GM19455 (cell line): ENCODE data around the gene STXBP2.

Source experiments
- ATAC-seq: cut with Tn5 transposase; IDR thresholded peaks from one replicate; pipeline ENCODE4 v1.9.1; 2021; ENCODE audit not compliant: unreplicated experiment

Gene STXBP2

DNA sequence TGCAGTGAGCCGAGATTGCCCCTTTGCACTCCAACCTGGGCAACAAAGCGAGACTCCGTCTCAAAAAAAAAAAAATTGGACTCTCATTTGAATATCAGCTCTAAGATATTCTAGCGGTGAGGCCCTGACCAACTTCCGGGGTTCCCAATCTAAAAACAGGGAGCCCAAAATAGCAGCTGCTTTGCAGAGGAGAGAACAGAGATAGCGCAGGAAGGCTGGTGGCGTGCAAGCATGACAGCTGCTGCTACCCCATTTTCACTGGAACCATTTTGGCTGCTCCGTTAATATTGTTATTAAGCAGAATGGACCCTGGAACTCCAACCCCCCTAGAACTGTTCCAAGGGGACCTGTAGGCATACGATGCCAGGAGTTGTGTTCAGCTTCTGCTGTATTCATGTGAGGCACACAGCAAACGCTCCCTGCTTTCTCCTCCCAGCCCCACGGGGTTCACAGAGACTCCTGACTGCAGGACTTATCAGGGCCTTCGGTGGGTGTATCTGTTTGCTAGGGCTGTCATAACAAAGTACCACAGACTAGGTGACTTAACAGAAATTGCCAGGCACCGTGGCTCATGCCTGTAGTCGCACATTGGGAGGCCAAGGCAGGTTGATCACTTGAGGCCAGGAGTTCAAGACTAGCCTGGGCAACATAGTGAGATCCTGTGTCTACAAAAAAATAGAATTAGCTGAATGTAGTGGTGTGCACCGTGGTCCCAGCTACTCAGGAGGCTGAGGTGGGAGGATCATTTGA is 11.5 kb downstream of the STXBP2 start:
- no peak for ATAC-seq

DNA sequence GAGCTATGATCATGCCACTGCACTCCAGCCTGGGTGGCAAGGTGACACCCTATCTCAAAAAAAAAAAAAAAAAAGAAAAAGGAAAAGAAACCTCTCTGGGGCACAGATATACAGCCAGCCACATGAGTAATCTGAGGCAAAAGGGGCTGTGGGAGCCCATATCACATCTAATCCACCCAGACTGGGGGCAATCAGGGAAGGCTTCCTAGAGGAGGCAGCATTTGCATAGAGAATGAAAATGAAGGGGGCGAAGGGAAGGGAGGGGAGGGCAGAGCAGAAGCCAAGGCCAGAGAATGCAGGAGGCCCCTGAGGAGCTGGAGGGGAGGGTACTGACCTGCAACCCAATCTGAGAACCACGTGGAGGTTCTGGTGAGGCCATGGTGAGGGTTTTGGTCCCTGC is 13.2 kb downstream of the STXBP2 start:
- no peak for ATAC-seq

DNA sequence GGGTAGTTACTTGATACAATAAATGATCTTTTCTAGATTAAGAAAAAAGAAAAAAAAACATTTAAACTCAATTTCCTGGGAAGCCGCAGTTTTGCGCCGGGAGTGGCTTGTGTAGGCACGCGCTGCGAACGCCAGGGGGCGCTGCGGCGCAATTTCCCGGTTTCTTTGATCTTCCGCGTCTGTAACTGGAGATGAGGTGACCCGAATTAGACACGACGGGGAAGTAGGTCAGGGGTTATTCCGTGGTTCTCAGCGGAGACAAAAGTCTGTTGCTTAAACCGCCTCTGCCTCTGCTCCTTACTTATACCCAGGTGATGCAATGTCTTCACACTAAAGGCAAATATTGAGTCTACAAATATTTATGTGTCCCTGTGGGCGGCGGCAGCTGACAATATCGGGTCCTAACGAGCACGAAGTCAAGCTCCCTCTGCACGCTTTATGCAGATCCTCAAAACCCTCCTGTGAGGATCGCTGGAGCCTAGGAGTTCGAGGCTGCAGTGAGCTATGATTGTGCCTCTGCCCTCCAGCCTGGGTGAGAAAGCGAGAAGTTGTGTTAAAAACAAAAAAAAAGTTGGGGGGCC is 15.2 kb downstream of the STXBP2 start:
- no peak for ATAC-seq

DNA sequence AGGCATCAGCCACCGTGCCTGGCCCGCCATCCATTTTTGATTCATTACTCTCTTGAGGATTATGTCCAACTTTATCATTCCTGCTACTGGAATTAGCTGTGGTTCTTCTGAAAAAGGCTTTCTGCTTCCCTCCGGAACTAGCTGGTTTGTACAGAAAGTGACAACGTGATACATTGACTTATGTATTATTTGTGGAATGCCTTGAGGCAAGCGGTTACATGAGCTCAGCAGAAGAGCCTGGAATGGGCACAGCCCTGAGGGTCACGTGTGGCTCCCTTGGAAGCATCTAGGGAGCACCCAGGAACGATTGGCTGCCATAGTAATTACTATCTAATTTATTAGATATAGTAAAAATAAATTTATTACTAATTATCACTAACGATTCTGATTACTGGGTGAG is 17.5 kb downstream of the STXBP2 start:
- no peak for ATAC-seq

DNA sequence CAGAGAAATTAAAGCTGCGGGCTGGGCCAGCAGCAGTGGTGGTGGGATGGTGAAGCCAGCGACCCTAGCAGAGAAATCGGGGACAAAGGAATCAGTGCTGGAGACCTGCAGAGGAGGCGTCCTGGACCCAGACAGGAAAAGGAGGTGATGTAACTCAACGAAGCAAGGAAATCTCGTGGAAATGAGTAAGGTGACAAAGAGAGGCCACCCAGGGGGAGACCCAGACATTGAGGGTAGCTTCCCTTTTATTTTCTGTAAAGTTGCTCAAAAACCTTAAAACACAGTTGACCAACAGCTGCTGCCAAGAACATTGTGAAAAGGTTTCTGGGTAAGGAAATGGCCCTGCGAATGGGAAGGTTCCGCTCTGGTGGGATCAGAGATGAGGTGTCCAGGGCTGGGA is 18.7 kb downstream of the STXBP2 start:
- no peak for ATAC-seq

DNA sequence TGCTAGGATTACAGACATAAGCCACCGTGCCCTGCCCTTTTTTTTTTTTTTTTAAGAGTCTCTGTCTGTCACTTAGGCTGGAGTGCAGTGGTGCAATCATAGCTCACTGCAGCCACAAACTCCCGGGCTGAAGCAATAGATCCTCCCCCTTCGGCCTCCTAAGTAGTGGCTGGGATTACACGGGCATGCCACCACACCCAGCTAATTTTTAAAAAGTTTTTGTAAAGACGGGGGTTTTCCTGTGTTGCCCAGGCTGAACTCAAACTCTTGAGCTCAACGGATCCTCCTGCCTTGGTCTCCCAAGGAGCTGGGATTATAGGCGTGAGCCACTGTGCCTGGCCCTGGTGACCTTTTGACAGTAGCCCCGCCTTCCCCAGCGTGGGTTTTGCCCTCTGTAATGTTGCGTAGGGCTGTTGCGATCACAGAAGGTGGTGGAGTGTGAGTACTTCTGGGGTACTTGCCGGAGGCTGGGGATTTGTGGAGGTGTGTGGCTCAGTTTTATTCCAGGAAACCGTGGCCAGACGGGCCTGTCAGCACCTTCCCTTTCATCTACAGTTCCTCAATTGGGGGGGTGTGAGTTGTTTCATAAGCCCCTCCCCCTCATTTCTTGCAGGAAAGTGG is 20.3 kb downstream of the STXBP2 start:
- no peak for ATAC-seq

DNA sequence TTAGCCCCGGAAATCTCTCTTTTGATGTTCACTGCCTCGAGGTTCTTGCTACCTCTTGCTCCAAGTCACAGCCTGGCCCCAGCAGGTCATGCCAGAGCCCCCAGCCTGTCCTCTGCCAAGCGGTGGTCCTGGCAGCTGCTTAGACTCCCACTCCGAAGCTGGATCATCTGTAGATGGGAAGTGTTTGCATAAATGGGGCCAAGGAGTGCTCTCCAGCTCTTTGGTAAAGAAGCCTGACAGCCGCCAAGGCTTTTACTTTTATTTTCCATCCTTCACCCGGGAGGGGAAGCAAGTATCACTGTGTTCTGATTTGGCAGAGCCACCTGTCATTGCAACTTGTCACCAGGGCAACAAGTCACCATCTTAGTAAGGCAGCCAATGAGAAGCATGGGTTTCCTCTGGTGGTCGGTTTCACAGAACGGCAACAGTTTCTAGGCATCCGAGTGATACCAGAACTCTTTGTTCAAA is 21.3 kb downstream of the STXBP2 start:
- ATAC-seq = peak; percentile 73

DNA sequence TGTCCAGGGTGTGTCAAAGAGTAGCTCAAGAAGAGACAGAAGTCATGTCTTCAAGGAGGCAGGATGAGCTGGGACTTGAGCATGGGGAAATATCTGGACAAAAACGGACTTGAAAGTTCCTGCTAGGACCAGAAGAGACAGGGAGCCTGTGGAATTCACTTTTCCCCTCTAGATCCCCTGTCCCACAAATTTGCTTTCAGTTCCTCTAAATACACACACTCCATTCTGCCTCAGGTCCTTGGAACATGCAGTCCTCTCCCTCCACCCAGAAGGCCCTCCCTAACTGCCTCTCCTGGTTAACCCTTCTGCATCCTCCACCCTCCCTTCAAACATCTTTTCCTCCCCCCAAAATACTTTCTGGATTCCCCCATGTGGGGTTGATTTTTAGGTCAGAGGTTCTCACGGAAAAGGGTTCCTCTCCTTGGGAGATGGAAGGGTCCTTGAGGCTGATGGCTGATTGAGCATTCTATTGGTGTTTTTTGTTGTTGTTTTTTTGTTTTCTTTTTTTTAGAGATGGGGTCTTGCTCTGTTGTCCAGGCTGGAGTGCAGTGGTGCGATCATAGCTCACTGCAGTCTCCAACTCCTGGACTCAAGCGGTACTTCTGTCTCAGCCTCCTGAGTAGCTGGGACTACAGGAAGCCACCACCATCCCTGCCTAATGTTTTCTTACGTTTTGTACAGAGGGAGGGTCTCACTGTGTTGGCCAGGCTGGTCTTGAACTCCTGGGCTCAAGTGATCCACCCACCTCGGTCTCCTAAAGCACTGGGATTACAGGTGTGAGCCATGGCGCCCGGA is 25.0 kb downstream of the STXBP2 start:
- ATAC-seq = no peak

DNA sequence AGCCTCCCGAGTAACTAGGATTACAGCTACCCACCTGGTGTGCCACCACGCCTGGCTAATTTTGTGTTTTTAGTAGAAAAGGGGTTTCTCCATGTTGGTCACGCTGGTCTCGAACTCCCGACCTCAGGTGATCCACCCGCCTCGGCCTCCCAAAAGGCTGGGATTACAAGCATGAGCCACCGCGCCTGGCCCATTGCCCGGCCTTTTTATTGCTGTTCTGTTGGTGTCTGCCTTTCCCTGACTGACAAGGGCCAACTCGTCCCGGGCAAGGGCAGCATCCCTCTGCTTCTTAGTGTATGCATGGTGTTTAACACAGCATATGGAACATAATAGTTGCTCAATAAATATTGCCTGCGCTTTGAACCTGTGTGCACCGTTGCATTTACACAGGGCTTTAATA is 25.7 kb downstream of the STXBP2 start:
- ATAC-seq = no peak

DNA sequence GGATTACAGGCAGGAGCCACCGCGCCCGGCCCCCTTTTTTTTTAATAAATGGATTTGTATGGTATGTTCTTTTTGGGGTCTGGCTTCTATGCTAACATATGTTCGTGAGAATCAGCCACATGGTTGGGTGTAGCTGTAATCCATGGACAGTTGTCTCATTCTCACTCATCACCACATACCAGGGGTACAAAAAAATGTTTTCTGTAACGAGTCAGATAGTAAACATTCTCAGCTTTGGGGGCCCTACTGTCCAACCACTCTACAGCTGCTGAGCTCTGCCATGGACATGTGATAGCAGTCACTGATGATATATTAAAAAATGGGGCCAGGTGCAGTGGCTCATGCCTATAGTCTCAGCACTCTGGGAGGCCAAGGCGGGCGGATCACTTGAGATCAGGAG is 26.8 kb downstream of the STXBP2 start:
- ATAC-seq = no peak

DNA sequence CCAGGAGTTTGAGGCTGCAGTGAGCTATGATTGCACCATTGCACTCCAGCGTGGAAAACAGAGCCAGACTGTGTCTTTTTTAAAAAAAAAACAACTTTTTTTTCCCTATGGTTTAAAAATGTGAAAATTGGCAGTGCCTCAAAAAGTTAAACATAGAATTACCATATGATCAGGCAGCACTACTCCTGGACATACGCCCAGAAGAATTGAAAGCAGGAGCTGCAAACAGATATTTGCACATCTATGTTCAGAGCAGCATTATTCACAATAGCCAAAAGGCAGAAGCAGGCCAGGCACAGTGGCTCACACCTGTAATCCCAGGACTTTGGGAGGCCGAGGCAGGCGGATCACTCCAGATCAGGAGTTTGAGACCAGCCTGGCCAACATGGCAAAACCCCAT is 28.2 kb downstream of the STXBP2 start:
- no peak for ATAC-seq

DNA sequence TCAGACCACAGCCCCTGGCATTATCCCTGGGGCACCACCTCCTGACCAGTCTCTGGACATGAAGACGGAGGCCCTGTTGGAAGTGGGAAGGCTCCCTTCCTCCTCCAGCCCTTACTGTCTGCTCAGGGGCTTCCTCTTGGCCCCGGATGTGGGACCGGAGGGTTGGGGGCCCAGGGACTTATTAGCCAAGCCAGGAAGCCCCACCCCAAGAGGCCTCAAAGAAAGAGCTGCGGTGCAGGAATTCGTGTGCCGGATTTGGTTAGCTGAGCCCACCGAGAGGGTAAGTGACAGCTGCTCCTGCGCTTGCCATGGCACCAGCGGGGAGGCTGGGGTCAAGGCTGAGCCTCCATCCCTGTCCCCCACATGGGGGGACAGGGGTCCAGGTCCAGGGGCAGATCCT is 31.9 kb downstream of the STXBP2 start, which contains the start of gene RETN:
TSS of gene RETN (plus strand) at position 208 of the 400 bp plus-strand sequence. CDS start 278 bp downstream, outside the sequence.
- no peak for ATAC-seq

DNA sequence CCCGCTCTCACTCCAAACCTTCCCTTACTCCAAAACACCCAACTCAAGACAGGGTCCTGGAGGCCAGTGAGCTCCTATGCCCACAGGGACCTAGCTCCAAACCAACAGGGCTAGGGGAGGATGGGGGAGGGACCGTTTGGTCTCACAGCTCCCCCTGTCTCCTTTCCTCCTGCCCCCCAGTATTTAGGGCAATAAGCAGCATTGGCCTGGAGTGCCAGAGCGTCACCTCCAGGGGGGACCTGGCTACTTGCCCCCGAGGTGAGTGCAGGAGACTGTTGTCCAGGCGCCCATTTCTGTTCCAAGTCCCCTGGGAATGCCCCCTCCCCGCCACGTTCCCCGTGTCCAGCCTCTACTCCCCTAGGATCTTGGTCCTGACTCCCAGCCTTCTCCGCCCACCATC is 32.7 kb downstream of the STXBP2 start:
- ATAC-seq = no peak

DNA sequence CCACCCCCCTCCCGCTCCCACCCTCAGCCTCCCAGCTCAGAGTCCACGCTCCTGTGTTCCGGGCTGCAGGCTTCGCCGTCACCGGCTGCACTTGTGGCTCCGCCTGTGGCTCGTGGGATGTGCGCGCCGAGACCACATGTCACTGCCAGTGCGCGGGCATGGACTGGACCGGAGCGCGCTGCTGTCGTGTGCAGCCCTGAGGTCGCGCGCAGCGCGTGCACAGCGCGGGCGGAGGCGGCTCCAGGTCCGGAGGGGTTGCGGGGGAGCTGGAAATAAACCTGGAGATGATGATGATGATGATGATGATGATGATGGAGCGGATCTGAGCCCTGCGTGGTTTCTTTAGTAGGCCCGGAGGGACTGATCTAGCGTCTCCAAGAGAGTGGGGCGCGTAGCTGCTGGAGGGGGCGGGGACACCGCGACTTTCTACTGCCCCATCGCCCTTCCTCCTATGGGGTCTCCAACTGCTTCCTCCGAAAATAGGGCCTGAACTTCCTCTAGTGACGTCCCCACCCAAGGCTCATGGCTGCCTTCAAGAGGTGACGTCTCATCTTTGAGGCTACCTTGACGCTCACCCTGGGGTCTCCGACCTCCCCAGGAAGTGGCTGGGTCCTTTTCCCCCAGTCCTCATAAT is 33.4 kb downstream of the STXBP2 start:
- no peak for ATAC-seq

DNA sequence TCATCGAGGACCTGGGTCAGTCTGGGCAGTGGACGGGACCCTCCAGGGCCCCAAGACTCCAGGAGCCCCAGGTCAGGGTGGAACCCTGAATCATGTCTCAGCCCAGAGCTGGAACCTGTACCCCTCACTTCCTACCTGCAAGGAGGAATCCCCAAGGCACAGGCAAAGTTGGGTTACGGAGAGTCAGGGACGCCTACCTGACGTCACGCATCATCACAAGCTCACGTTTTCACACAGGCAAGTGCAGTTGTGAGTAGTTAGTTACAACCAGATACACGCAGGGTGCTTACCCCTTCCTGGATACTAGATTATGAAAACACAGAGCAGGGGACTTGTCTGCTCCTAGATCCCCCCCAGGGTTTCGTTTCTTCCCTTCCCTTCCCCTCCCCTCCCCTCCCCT is 33.9 kb downstream of the STXBP2 start:
- ATAC-seq = no peak

DNA sequence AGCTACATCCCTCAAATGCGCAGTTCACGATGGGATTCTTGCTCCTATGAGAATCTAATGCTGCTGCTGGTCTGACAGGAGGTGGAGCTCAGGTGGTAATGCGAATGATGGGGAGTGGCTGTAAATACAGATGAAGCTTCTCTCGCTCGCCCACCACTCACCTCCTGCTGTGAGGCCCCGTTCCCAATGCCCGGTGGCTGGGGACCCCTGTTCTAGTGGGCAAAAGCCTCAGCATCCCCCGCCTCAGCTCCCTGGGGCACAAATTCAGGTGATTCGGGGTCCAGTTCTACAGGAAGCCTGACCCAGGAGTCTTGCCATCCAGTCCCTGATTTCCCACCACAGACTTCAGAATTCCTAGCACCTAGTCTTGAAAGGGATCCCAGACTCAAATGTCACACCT is 35.6 kb downstream of the STXBP2 start:
- ATAC-seq = no peak

DNA sequence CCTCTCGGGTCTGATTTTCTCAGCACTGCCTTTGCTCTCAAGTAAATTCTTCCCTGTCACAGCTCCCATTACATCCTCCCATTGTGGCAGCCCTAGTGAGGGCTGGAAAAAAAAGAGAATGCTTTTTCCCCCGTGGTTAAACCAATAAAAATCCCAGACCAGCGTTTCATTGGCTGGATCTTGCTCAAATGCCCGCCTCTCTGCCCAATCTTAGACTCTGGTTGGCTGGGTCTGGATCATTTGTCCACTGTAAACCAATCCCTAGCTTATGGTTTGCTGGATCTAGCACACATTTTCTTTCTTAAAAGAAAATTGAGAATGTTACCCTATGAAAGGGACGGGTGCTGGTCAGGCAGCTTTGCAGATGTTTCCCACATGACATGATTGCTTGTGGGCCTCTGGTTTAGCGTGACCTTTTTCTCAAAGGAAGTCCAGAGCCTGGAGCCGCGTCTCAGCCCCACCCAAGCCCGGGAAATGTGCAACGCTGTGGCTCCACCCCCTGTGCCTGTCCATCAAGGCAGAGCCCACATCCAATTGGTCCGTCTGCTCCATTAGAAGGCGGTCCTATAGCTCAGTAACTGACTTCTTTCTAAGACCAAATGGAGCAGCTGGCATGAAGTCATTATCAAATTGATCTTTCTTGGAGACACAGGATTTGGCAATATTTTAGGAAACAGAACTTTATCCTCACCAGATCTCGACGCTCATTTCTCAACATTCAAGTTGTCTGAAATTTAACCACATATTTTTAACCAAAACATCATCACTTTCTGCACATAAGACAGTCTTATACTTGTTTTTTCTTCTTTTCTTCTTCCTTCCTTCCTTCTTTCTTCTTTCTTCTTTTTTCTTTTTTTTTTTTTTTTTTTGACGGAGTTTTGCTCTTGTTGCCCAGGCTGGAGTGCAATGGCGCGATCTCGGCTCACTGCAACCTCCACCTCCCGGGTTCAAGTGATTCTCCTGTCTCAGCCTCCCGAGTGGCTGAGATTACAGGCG is 37.4 kb downstream of the STXBP2 start:
- ATAC-seq = no peak

DNA sequence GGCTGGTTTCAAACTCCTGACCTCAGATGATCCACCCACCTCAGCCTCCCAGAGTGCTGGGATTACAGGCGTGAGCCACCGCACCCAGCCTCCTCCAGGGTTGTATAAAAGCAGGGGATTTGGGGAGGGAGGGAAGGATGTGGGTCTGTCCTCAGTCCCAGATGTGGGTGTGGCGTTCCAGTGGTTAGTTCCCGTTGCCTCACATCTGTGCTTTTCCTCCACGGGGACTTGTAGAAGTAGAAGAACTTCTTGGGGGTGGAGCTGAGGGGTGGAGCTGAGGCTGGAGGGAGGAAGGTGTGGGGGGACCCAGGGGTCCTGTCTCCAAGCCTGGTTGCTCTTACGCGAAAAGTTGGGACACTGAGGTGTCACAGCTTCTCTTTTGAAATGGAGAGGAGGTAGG is 39.5 kb downstream of the STXBP2 start:
- ATAC-seq = no peak

DNA sequence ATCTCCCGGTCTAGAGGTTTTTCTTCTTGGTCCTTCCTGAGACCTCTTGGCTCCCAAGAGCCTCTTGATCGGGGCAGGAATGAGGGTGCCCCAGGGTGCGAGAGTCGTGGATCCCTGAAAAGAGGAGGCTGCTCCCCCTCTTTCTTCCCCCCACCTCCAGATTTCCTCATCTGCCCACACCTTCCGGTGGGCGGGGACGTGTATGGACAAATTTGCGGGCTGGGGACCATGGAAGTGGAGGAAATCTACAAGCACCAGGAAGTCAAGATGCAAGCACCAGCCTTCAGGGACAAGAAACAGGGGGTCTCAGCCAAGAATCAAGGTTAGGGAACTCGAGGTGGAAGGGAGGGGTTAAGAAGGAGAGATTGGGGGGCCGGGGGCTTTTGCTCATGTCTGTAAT is 39.9 kb downstream of the STXBP2 start, which contains the start of gene MCEMP1:
TSS of gene MCEMP1 (plus strand) at position 237 of the 400 bp plus-strand sequence. CDS start at position 268, 31 bp downstream.
- no peak for ATAC-seq
